ENCODE results near the gene TOGARAM1. TPM values are rescaled to one million over a fixed set of nuclear protein-coding genes. Genes with fewer than 3 reads are reported as not detected.
"Not testable (repeated sequence)": the region's sequence is repeated elsewhere in the genome, so short reads cannot be mapped to it uniquely, and the experiment has no call there.

TOGARAM1 gene
- total RNA-seq, 2 experiments from 2014 or later, result 5.7 to 6.6 TPM

GRCh38 chr14:45073231-45073879 is 111.4 kb downstream of the TOGARAM1 start:
- intact Hi-C loops (cut with DNase I, micrococcal nuclease), result no loop called here
- Mint-ChIP-seq H3K27me3 (no peaks in the 10 kb centered on the region), H3K27ac (no peak overlapping the region), H3K36me3 (ENCODE audit: low read depth) (peaks cover under 1% of the 10 kb centered on the region), H3K4me1 (no peaks in the 10 kb centered on the region), H3K9me3 (ENCODE audit: low read depth) (no peaks in the 10 kb centered on the region), H3K4me3 (no peak overlapping the region)
- CTCF ChIA-PET, result interaction anchor here (0.7 kb wide), 1 partner anchor 91 kb away, joined by 3 read pairs; no protein-coding TSS in a partner anchor
- DNase-seq, result no peak
- POLR2A ChIA-PET, result no interaction called here
- no peak for ATAC-seq

GRCh38 chr14:45078323-45078722 is 116.3 kb downstream of the TOGARAM1 start:
- no peak for ATAC-seq
- intact Hi-C loops (cut with DNase I, micrococcal nuclease), result no loop called here
- ChIA-PET CTCF (no interaction called here), POLR2A (no interaction called here)
- Mint-ChIP-seq H3K27me3 (no peaks in the 10 kb centered on the region), H3K4me1 (peaks cover 3% of the 10 kb centered on the region), H3K9me3 (ENCODE audit: low read depth) (no peaks in the 10 kb centered on the region), H3K36me3 (ENCODE audit: low read depth) (no peaks in the 10 kb centered on the region), H3K27ac (no peak overlapping the region), H3K4me3 (no peak overlapping the region)
- DNase-seq, result no peak

- H3K36me3 Mint-ChIP-seq (ENCODE audit: low read depth); intact Hi-C loops (cut with DNase I, micrococcal nuclease); POLR2A ChIA-PET; ATAC-seq; DNase-seq; H3K27ac Mint-ChIP-seq; H3K9me3 Mint-ChIP-seq (ENCODE audit: low read depth); H3K27me3 Mint-ChIP-seq; CTCF ChIA-PET; H3K4me3 Mint-ChIP-seq: not testable (repeated sequence)
- H3K4me1 Mint-ChIP-seq, result peaks cover 12% of the 10 kb centered on the region
These were observed 118.5 kb downstream of the TOGARAM1 start for GRCh38 chr14:45080416-45080968.

GRCh38 chr14:45081096-45081495 is 119.1 kb downstream of the TOGARAM1 start:
- ATAC-seq; H3K36me3 Mint-ChIP-seq (ENCODE audit: low read depth); CTCF ChIA-PET; intact Hi-C loops (cut with DNase I, micrococcal nuclease); H3K4me3 Mint-ChIP-seq; DNase-seq; H3K27ac Mint-ChIP-seq; H3K27me3 Mint-ChIP-seq; H3K9me3 Mint-ChIP-seq (ENCODE audit: low read depth); POLR2A ChIA-PET: not testable (repeated sequence)
- peaks cover 17% of the 10 kb centered on the region for H3K4me1 Mint-ChIP-seq

GRCh38 chr14:45082420-45082819 is 120.4 kb downstream of the TOGARAM1 start:
- Mint-ChIP-seq H3K4me1 (peaks cover 30% of the 10 kb centered on the region), H3K27me3 (no peaks in the 10 kb centered on the region), H3K9me3 (ENCODE audit: low read depth) (no peaks in the 10 kb centered on the region), H3K27ac (no peak overlapping the region), H3K4me3 (no peak overlapping the region), H3K36me3 (ENCODE audit: low read depth) (peaks cover 17% of the 10 kb centered on the region)
- intact Hi-C loops (cut with DNase I, micrococcal nuclease), result no loop called here
- DNase-seq, result no peak
- ATAC-seq, result no peak
- ChIA-PET CTCF (interaction anchor here (0.6 to 1.1 kb wide), 2 partner anchors 40 to 52 kb away, joined by 3 read pairs; partner anchors contain the start of gene FKBP3), POLR2A (no interaction called here)

- H3K4me1 Mint-ChIP-seq, result peaks cover 40% of the 10 kb centered on the region
- CTCF ChIA-PET, result interaction anchor here (1.1 to 1.6 kb wide), 2 partner anchors 32 to 51 kb away, joined by 3 to 6 read pairs; partner anchors contain the start of gene FKBP3
- H3K27ac Mint-ChIP-seq, result peak overlapping the region; percentile 74
- H3K27me3 Mint-ChIP-seq, result no peaks in the 10 kb centered on the region
- intact Hi-C loops (cut with DNase I, micrococcal nuclease), result loop anchor here in 1 of 2 experiments (1.0 kb wide), 1 partner anchor 186 kb away; a partner anchor contains a TSS
- POLR2A ChIA-PET, result no interaction called here
- ATAC-seq (no peak), DNase-seq (no peak)
- H3K4me3 Mint-ChIP-seq, result peak overlapping the region; percentile 93
- peaks cover 23% of the 10 kb centered on the region for H3K36me3 Mint-ChIP-seq (ENCODE audit: low read depth)
- no peaks in the 10 kb centered on the region for H3K9me3 Mint-ChIP-seq (ENCODE audit: low read depth)
These were observed 121.6 kb downstream of the TOGARAM1 start for GRCh38 chr14:45083617-45083975.

- H3K27ac Mint-ChIP-seq, result peak within 1 kb of the TSS; percentile 97
- peaks cover 45% of the 10 kb centered on the region for H3K4me1 Mint-ChIP-seq
- CTCF ChIA-PET, result interaction anchor here (0.5 to 1.6 kb wide), 3 partner anchors 32 to 203 kb away, joined by 3 to 6 read pairs (median 6); no protein-coding TSS in a partner anchor
- intact Hi-C loops (cut with DNase I, micrococcal nuclease), result loop anchor here (1.0 to 2.0 kb wide), 5 partner anchors 50 to 187 kb away; partner anchors contain the start of genes FKBP3 (in 2 of the 2), MIS18BP1 (in 2 of the 2) and TOGARAM1 (in 2 of the 2)
- ATAC-seq, result peak; percentile 96
- peak; percentile 97 for DNase-seq
- peak within 1 kb of the TSS; percentile 93 for H3K4me3 Mint-ChIP-seq
- no peaks in the 10 kb centered on the region for H3K9me3 Mint-ChIP-seq (ENCODE audit: low read depth)
- POLR2A ChIA-PET, result no interaction called here
- peaks cover 23% of the 10 kb centered on the region for H3K36me3 Mint-ChIP-seq (ENCODE audit: low read depth)
- H3K27me3 Mint-ChIP-seq, result no peaks in the 10 kb centered on the region
These were observed 122.2 kb downstream of the TOGARAM1 start, which contains the start of gene PRPF39 for GRCh38 chr14:45083976-45084722. TSS of gene PRPF39 (plus strand) at chr14:45084116. CDS start at chr14:45095240, 11,124 bp downstream.

- intact Hi-C loops (cut with DNase I, micrococcal nuclease), result loop anchor here (1.0 to 2.0 kb wide), 5 partner anchors 49 to 188 kb away; partner anchors contain the start of genes FKBP3 (in 2 of the 2), MIS18BP1 (in 2 of the 2) and TOGARAM1 (in 2 of the 2)
- CTCF ChIA-PET, result interaction anchor here (0.5 to 1.6 kb wide), 3 partner anchors 31 to 204 kb away, joined by 3 to 6 read pairs (median 6); no protein-coding TSS in a partner anchor
- peaks cover 23% of the 10 kb centered on the region for H3K36me3 Mint-ChIP-seq (ENCODE audit: low read depth)
These were observed 123.0 kb downstream of the TOGARAM1 start for GRCh38 chr14:45084946-45085346.

GRCh38 chr14:45089813-45090212 is 127.8 kb downstream of the TOGARAM1 start:
- peaks cover 35% of the 10 kb centered on the region for H3K36me3 Mint-ChIP-seq (ENCODE audit: low read depth)
- peak; percentile 27 for DNase-seq
- H3K27ac Mint-ChIP-seq, result peak overlapping the region; percentile 88
- intact Hi-C loops (cut with DNase I, micrococcal nuclease), result loop anchor here (1.0 kb wide), 2 partner anchors 24 to 44 kb away; partner anchors contain the start of gene FKBP3 (in 1 of the 2)
- ATAC-seq, result peak; percentile 95
- H3K4me3 Mint-ChIP-seq, result peak overlapping the region; percentile 43
- no peaks in the 10 kb centered on the region for H3K27me3 Mint-ChIP-seq
- CTCF ChIA-PET, result interaction anchor here (0.8 to 0.9 kb wide), 2 partner anchors 10 to 45 kb away, joined by 3 to 4 read pairs; partner anchors contain the start of gene FANCM
- no peaks in the 10 kb centered on the region for H3K9me3 Mint-ChIP-seq (ENCODE audit: low read depth)
- peaks cover 72% of the 10 kb centered on the region for H3K4me1 Mint-ChIP-seq
- POLR2A ChIA-PET, result interaction anchor here (0.9 kb wide), 1 partner anchor 27 kb away, joined by 3 read pairs; no protein-coding TSS in a partner anchor

More at GRCh38 chr14:45084946-45085346, 123.0 kb downstream of the TOGARAM1 start:
- no peaks in the 10 kb centered on the region for H3K27me3 Mint-ChIP-seq
- H3K27ac Mint-ChIP-seq, result peak overlapping the region; percentile 97
- POLR2A ChIA-PET, result no interaction called here
- no peak for ATAC-seq
- H3K9me3 Mint-ChIP-seq (ENCODE audit: low read depth), result no peaks in the 10 kb centered on the region
- DNase-seq, result no peak
- peaks cover 53% of the 10 kb centered on the region for H3K4me1 Mint-ChIP-seq
- peak overlapping the region; percentile 93 for H3K4me3 Mint-ChIP-seq

- no peak for DNase-seq
- no peak for ATAC-seq
- POLR2A ChIA-PET, result interaction anchor here (0.6 kb wide), 1 partner anchor 22 kb away, joined by 3 read pairs; no protein-coding TSS in a partner anchor
- Mint-ChIP-seq H3K27ac (no peak overlapping the region), H3K36me3 (ENCODE audit: low read depth) (peaks cover 43% of the 10 kb centered on the region), H3K4me1 (peaks cover 62% of the 10 kb centered on the region), H3K9me3 (ENCODE audit: low read depth) (no peaks in the 10 kb centered on the region), H3K27me3 (no peaks in the 10 kb centered on the region), H3K4me3 (no peak overlapping the region)
- intact Hi-C loops (cut with DNase I, micrococcal nuclease), result no loop called here
- CTCF ChIA-PET, result no interaction called here
These were observed 129.7 kb downstream of the TOGARAM1 start for GRCh38 chr14:45091710-45092109.

- POLR2A ChIA-PET, result no interaction called here
- Mint-ChIP-seq H3K27me3 (no peaks in the 10 kb centered on the region), H3K27ac (no peak overlapping the region), H3K36me3 (ENCODE audit: low read depth) (peaks cover 53% of the 10 kb centered on the region), H3K4me3 (no peak overlapping the region), H3K9me3 (ENCODE audit: low read depth) (no peaks in the 10 kb centered on the region), H3K4me1 (peaks cover 42% of the 10 kb centered on the region)
- no peak for DNase-seq
- CTCF ChIA-PET, result interaction anchor here (0.5 to 0.8 kb wide), 4 partner anchors 19 to 148 kb away, joined by 3 read pairs; no protein-coding TSS in a partner anchor
- ATAC-seq, result no peak
- intact Hi-C loops (cut with DNase I, micrococcal nuclease), result no loop called here
These were observed 132.3 kb downstream of the TOGARAM1 start for GRCh38 chr14:45094275-45094674.
